ENCODE results near the gene RB1.

DNA sequence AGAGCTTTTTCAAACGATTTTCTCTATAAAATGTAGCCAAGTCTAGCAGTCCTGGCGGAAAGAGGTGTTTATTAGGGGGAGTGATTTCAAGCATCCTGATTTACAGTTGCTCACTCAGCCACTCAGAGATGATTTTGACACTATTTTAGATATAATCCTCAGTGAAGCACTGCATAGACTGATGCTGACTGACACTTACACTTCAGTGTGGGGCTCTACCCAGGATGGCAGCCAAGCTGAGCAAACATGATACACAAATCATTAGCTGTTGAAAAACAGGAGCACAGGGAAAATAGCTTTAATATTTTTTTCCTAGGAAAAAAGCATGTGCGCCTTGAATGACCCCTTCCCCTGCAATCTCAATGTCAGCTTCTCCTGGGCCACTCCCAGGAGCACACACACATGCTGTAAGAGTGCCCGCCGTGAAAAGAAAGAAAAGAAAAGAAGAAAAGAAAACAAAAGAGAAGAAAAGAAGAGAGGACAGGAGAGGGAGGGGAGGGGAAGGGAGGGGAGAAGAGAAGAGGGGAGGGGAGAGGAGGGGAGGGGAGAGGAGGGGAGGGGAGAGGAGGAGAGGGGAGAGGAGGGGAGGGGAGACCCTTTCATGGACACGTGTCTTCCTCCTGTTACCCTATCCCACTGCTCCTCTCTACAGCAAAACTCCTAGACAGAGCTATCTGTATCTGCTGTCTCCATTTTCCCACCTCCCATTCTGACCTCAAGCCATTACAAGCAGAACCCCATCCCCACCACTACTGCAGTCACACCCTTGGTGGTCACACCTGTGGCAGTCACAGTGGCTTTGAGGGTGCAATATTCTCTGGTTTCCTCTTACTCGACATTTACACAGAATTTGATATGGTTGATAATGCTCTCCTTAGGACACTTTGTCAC is 193.0 kb downstream of the RB1 start:
- TF ChIP-seq, protein P1, sequence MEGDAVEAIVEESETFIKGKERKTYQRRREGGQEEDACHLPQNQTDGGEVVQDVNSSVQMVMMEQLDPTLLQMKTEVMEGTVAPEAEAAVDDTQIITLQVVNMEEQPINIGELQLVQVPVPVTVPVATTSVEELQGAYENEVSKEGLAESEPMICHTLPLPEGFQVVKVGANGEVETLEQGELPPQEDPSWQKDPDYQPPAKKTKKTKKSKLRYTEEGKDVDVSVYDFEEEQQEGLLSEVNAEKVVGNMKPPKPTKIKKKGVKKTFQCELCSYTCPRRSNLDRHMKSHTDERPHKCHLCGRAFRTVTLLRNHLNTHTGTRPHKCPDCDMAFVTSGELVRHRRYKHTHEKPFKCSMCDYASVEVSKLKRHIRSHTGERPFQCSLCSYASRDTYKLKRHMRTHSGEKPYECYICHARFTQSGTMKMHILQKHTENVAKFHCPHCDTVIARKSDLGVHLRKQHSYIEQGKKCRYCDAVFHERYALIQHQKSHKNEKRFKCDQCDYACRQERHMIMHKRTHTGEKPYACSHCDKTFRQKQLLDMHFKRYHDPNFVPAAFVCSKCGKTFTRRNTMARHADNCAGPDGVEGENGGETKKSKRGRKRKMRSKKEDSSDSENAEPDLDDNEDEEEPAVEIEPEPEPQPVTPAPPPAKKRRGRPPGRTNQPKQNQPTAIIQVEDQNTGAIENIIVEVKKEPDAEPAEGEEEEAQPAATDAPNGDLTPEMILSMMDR (IDR thresholded peaks at IDR 0.05; ENCODE audit: extremely low read depth in 1 of 2, insufficient read depth in 1 of 2, low read depth in 1 of 2, low read length in 2 of 2), result no peak
- TF ChIP-seq POLR2A (IDR thresholded peaks at IDR 0.05; ENCODE audit: low read depth, low read length) (no peak), EZH2 (IDR thresholded peaks at IDR 0.05; ENCODE audit: borderline replicate concordance, low read depth, low read length, severe bottlenecking) (no peak), JUN (IDR thresholded peaks at IDR 0.05; ENCODE audit: borderline replicate concordance, insufficient read depth, insufficient read length, low read depth) (no peak), POLR2AphosphoS5 (IDR thresholded peaks at IDR 0.05; ENCODE audit: insufficient read depth, low read depth, low read length) (no peak), MYC (IDR thresholded peaks at IDR 0.05; ENCODE audit: low read depth, low read length) (no peak)
- TF ChIP-seq, protein P2, sequence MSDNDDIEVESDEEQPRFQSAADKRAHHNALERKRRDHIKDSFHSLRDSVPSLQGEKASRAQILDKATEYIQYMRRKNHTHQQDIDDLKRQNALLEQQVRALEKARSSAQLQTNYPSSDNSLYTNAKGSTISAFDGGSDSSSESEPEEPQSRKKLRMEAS (IDR thresholded peaks at IDR 0.05; ENCODE audit: insufficient read depth, insufficient read length), result no peak

Data from endothelial cell of umbilical vein (primary cell).